ENCODE measurements around the gene SRP9. TPM values are rescaled to one million over a fixed set of nuclear protein-coding genes. Genes with fewer than 3 reads are reported as not detected.

The SRP9 gene
- polyA plus RNA-seq, 1 donor (not counting 4 experiments of a cell fraction or from before 2014, with no cell fraction given) = 441 TPM

DNA sequence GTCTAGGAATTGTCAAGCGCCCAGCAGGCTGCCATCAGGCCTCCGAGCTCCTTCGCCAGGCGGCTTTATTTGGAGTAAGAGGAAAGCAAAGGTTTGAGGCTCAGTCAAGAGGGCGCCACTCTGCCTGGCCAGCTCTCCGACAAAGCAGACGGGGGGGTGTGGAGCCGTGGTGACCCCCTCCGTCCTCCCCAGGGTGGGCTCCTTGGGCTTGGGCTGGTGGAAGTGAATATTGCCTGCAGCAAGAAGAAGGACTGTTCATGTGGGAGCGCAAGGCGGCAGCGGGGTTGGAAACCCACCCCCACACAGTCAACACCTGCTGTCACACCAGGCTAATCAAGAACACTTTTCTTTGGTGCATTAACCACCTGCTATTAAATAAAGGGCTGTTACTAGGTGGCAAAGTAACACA lies 46.9 kb downstream of the SRP9 start:
- Histone ChIP-seq H3K4me1 (ENCODE audit: control insufficient read depth, extremely low read depth, insufficient read depth, low read length) (peaks cover 5% of the 10 kb centered on the region), H3K27me3 (ENCODE audit: control insufficient read depth, extremely low read depth, insufficient read depth, low read length) (no peaks in the 10 kb centered on the region), H3K4me2 (ENCODE audit: control insufficient read depth, extremely low read depth, insufficient read depth, low read depth, low read length) (no peak overlapping the region), H3K36me3 (ENCODE audit: control insufficient read depth in 2 of 2, extremely low read depth in 1 of 2, insufficient read depth in 2 of 2, low read length in 2 of 2) (no peaks in the 10 kb centered on the region), H3K79me2 (ENCODE audit: control insufficient read depth, insufficient read depth, low read length) (no peaks in the 10 kb centered on the region), H3K4me3 (ENCODE audit: control insufficient read depth in 2 of 3, extremely low read depth in 1 of 3, insufficient read depth in 2 of 3, low read depth in 1 of 3, low read length in 3 of 3) (no peak overlapping the region), H3K27ac (ENCODE audit: control insufficient read depth, insufficient read depth, low read length) (no peak overlapping the region), H3K9me1 (ENCODE audit: control insufficient read depth, extremely low read depth, insufficient read depth, low read length) (peaks cover 2% of the 10 kb centered on the region), H3K9me3 (ENCODE audit: control insufficient read depth, low read depth, low read length) (no peaks in the 10 kb centered on the region), H4K20me1 (ENCODE audit: control insufficient read depth, extremely low read depth, insufficient read depth, low read length) (no peaks in the 10 kb centered on the region), H2AFZ (ENCODE audit: control insufficient read depth, low read length) (no peak overlapping the region), H3K9ac (ENCODE audit: control insufficient read depth, extremely low read depth, insufficient read depth, low read length) (no peak overlapping the region)
- DNase-seq (ENCODE audit: low read depth, low spot score) (no peak), FAIRE-seq (no peak)
- dilution Hi-C loops (cut with MboI; ENCODE audit: extremely low pct_ligation_motif_present, low sequenced_read_pairs) = no loop called here
- TF ChIP-seq, protein P1, sequence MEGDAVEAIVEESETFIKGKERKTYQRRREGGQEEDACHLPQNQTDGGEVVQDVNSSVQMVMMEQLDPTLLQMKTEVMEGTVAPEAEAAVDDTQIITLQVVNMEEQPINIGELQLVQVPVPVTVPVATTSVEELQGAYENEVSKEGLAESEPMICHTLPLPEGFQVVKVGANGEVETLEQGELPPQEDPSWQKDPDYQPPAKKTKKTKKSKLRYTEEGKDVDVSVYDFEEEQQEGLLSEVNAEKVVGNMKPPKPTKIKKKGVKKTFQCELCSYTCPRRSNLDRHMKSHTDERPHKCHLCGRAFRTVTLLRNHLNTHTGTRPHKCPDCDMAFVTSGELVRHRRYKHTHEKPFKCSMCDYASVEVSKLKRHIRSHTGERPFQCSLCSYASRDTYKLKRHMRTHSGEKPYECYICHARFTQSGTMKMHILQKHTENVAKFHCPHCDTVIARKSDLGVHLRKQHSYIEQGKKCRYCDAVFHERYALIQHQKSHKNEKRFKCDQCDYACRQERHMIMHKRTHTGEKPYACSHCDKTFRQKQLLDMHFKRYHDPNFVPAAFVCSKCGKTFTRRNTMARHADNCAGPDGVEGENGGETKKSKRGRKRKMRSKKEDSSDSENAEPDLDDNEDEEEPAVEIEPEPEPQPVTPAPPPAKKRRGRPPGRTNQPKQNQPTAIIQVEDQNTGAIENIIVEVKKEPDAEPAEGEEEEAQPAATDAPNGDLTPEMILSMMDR (optimal IDR thresholded peaks at IDR 0.05 in 1 of 3, IDR thresholded peaks at IDR 0.05 in 1 of 3, conservative IDR thresholded peaks at IDR 0.05 in 1 of 3; ENCODE audit: extremely low read depth in 1 of 3, insufficient read depth in 2 of 3, low read length in 3 of 3) = no peak
- no peak for TF ChIP-seq EZH2 (IDR thresholded peaks at IDR 0.05; ENCODE audit: low read length)

DNA sequence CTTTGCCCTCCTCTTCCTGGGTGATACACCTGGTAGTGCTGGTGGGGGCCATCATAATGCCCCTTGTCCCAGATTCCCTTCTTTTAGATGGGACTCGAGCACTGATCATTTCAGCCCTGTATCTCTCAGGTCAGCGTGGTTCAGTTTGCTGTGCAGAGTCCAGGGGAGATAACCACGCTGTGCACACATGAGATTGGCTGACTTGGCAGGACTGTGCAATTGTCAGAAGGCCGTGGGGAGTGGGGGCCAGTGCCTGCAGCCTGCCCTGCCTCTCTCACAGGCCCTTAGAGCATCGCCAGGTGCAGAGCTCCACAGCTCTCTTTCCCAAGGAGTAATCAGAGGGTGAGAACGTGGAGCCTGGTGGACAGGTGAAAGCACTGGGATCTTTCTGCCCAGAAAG lies 47.5 kb downstream of the SRP9 start:
- no peak for FAIRE-seq
- dilution Hi-C loops (cut with MboI; ENCODE audit: extremely low pct_ligation_motif_present, low sequenced_read_pairs) = no loop called here
- Histone ChIP-seq H3K9ac (ENCODE audit: control insufficient read depth, extremely low read depth, insufficient read depth, low read length) (no peak overlapping the region), H3K27me3 (ENCODE audit: control insufficient read depth, extremely low read depth, insufficient read depth, low read length) (no peaks in the 10 kb centered on the region), H3K9me1 (ENCODE audit: control insufficient read depth, extremely low read depth, insufficient read depth, low read length) (peaks cover 3% of the 10 kb centered on the region), H3K27ac (ENCODE audit: control insufficient read depth, insufficient read depth, low read length) (no peak overlapping the region), H3K79me2 (ENCODE audit: control insufficient read depth, insufficient read depth, low read length) (no peaks in the 10 kb centered on the region), H4K20me1 (ENCODE audit: control insufficient read depth, extremely low read depth, insufficient read depth, low read length) (no peaks in the 10 kb centered on the region), H3K4me1 (ENCODE audit: control insufficient read depth, extremely low read depth, insufficient read depth, low read length) (peaks cover 5% of the 10 kb centered on the region), H3K36me3 (ENCODE audit: control insufficient read depth in 2 of 2, extremely low read depth in 1 of 2, insufficient read depth in 2 of 2, low read length in 2 of 2) (no peaks in the 10 kb centered on the region), H3K4me3 (ENCODE audit: control insufficient read depth in 2 of 3, extremely low read depth in 1 of 3, insufficient read depth in 2 of 3, low read depth in 1 of 3, low read length in 3 of 3) (no peak overlapping the region), H3K9me3 (ENCODE audit: control insufficient read depth, low read depth, low read length) (no peaks in the 10 kb centered on the region), H3K4me2 (ENCODE audit: control insufficient read depth, extremely low read depth, insufficient read depth, low read depth, low read length) (no peak overlapping the region), H2AFZ (ENCODE audit: control insufficient read depth, low read length) (no peak overlapping the region)
- no peak for DNase-seq (ENCODE audit: low read depth, low spot score)
- TF ChIP-seq, protein P1 (optimal IDR thresholded peaks at IDR 0.05 in 1 of 3, IDR thresholded peaks at IDR 0.05 in 1 of 3, conservative IDR thresholded peaks at IDR 0.05 in 1 of 3; ENCODE audit: extremely low read depth in 1 of 3, insufficient read depth in 2 of 3, low read length in 3 of 3) = no peak
- TF ChIP-seq EZH2 (IDR thresholded peaks at IDR 0.05; ENCODE audit: low read length) = no peak
